WTC11 (cell line): ENCODE results near the gene LRP3.

Experiments
- AR ChIP-seq: fragments of 250-450 bp; sonication (Bioruptor Pico); IDR thresholded peaks from 2 replicates; pipeline ENCODE4 v1.9.0; 2021; ENCODE audit warnings: mild to moderate bottlenecking
- CTCF ChIP-seq: fragments of 200-600 bp; IDR thresholded peaks from 2 replicates; pipeline ENCODE4 v1.8.0; 2022; ENCODE audit warnings: antibody characterized with exemption
- HMGXB4 ChIP-seq: sonication (generic); formaldehyde crosslinking; IDR thresholded peaks from 2 replicates; pipeline ENCODE4 v1.8.1; 2023; ENCODE audit warnings: mild to moderate bottlenecking, moderate library complexity, missing genetic modification reagents
- MAX ChIP-seq: sonication (generic); formaldehyde crosslinking; IDR thresholded peaks from 2 replicates; pipeline ENCODE4 v1.8.0; 2022; ENCODE audit warnings: mild to moderate bottlenecking, missing genetic modification reagents
- NFE2L1 ChIP-seq: sonication (generic); formaldehyde crosslinking; IDR thresholded peaks from 2 replicates; pipeline ENCODE4 v1.8.1; 2023; ENCODE audit warnings: missing genetic modification reagents
- TCF7 ChIP-seq: sonication (generic); formaldehyde crosslinking; IDR thresholded peaks from 2 replicates; pipeline ENCODE4 v1.8.0; 2022; ENCODE audit warnings: mild to moderate bottlenecking, low read depth, missing genetic modification reagents, moderate library complexity
- ZNF219 ChIP-seq: sonication (generic); formaldehyde crosslinking; IDR thresholded peaks from 2 replicates; pipeline ENCODE4 v1.8.0; 2023; ENCODE audit warnings: missing genetic modification reagents, mild to moderate bottlenecking, borderline replicate concordance
- ZNF512 ChIP-seq: sonication (generic); formaldehyde crosslinking; IDR thresholded peaks from 2 replicates; pipeline ENCODE4 v1.8.1; 2022; ENCODE audit warnings: missing genetic modification reagents, borderline replicate concordance
- ZNF532 ChIP-seq: fragments of 250-450 bp; sonication (Bioruptor Pico); IDR thresholded peaks from 2 replicates; pipeline ENCODE4 v1.9.0; 2021; ENCODE audit warnings: mild to moderate bottlenecking, borderline replicate concordance

GRCh38 chr19:33240181-33240771 lies 46.1 kb downstream of the LRP3 start:
- TF ChIP-seq TCF7 (CRISPR knock-in tag) (no peak), CTCF (no peak), ZNF512 (CRISPR knock-in tag) (no peak), HMGXB4 (CRISPR knock-in tag) (no peak), AR (CRISPR knock-in tag) (no peak), MAX (CRISPR knock-in tag) (no peak), ZNF532 (no peak), ZNF219 (CRISPR knock-in tag) (no peak), NFE2L1 (no peak)
